Transverse colon (tissue), 4 donors: ENCODE measurements around the gene P2RX6. TPM values are rescaled to one million over a fixed set of nuclear protein-coding genes. Genes with fewer than 3 reads are reported as not detected.
"Not testable (repeated sequence)": the region's sequence is repeated elsewhere in the genome, so short reads cannot be mapped to it uniquely, and the experiment has no call there.

Experiments
- DNase-seq: peaks from one replicate; pipeline ENCODE4 v3.0.0-alpha.2; 2019
- H3K27ac ChIP-seq, 4 donors: fragments of 200-600 bp; sonication (generic); 2 replicates each; pipeline ENCODE4 v1.5.1; 2016 to 2018; ENCODE audit warnings: inconsistent platforms in 4 of 4
- H3K27me3 ChIP-seq: fragments of 200-600 bp; sonication (generic); 2 replicates; pipeline ENCODE4 v1.5.1; 2017; ENCODE audit warnings: inconsistent platforms
- H3K36me3 ChIP-seq, 4 donors: fragments of 200-600 bp; sonication (generic); 2 replicates each; pipeline ENCODE4 v1.5.1; 2017 to 2019; ENCODE audit warnings: inconsistent platforms in 4 of 4
- H3K4me1 ChIP-seq, 4 donors: fragments of 200-600 bp; sonication (generic); 2 replicates each; pipeline ENCODE4 v1.5.1; 2017 to 2020; ENCODE audit warnings: inconsistent platforms in 4 of 4
- H3K4me3 ChIP-seq, 4 donors: fragments of 200-600 bp; sonication (generic); 1 replicate in 1 of 4; 2 replicates in 3 of 4; pipeline versions ENCODE4 v1.5.1 to v1.6.1; 2017 to 2019; ENCODE audit warnings: inconsistent platforms in 4 of 4
- H3K9me3 ChIP-seq, 2 donors: fragments of 200-600 bp; sonication (generic); 2 replicates each; pipeline ENCODE4 v1.5.1; 2017 to 2019; ENCODE audit warnings: inconsistent platforms in 2 of 2
- EP300 ChIP-seq: sonication (generic); formaldehyde crosslinking; IDR thresholded peaks from one replicate; pipeline ENCODE4 v1.6.1; 2017; ENCODE audit warnings: antibody characterized with exemption, low read depth
- POLR2A ChIP-seq: fragments of 450-650 bp; IDR thresholded peaks from one replicate; pipeline ENCODE4 v1.6.1; 2016; ENCODE audit warnings: antibody characterized with exemption, mild to moderate bottlenecking, moderate library complexity
- POLR2AphosphoS5 ChIP-seq, 3 donors: sonication (generic); formaldehyde crosslinking; IDR thresholded peaks; one replicate each; pipeline ENCODE4 v1.6.1; 2016; ENCODE audit warnings: antibody characterized with exemption in 3 of 3
- WGBS, 2 donors: methylation state at CpG; one replicate each; pipeline ENCODE4 v1.1.5; 2018; ENCODE audit warnings: low coverage in 1 of 2; 5-methylcytosine and 5-hydroxymethylcytosine counted together
- in situ Hi-C, 4 donors: fragments of 200-750 bp; cut with MboI; loops; one replicate each; pipeline versions ENCODE4 v1.15.0 to v1.15.1; 2017; ENCODE audit warnings: low sequenced_read_pairs in 3 of 4, low pct_ligation_motif_present in 1 of 4, low pct_unique_long_range_greater_than_20kb in 1 of 4
- intact Hi-C: fragments of 100-400 bp; cut with DNase I; formaldehyde crosslinking; loops from one replicate; pipeline ENCODE4 v1.15.1; 2023; ENCODE audit warnings: low total_unique reads
- total RNA-seq, 4 donors: library from RNA; depleted of rRNA; stranded (reverse); fragments of >200 nt; gene quantifications; one replicate each; pipeline ENCODE4 v1.1.0, GENCODE V29; 2016
- TF ChIP-seq, protein P1 (sequence below), 5 experiments: fragments of 200-600 bp in 3 of 5; fragments of 450-650 bp in 2 of 5; sonication (generic) in 3 of 5; IDR thresholded peaks; 1 replicate in 2 of 5; 2 replicates in 3 of 5; pipeline ENCODE4 v1.5.1; 2016 to 2017; ENCODE audit warnings: antibody characterized with exemption in 5 of 5, inconsistent platforms in 3 of 5, mild to moderate bottlenecking in 2 of 5, moderate library complexity in 1 of 5

Gene P2RX6
- total RNA-seq, 4 donors from 2014 or later, result 0.40 to 1.7 (median 0.82) TPM; not detected in 1

DNA sequence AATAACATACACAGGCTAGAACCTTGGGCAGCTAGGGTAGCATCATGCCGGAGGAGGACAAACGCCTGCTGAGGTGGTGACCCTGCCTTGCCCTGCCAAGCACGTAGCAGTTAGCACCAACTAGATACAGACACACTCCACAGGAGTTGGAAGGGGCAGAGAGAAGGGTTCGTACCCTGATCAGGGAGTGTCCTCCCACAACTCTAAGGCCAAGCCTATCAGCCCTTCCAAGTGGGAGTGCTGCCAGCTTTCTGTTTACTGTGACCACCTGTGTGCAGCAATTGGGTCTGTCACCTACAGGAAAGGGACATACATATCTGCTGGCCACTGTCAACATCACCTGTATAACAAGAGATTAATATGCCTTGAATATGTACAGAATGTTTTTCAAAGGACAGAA is 11.2 kb upstream of the P2RX6 start:
- DNase-seq, result peak; percentile 37
- no peaks in the 10 kb centered on the region for H3K27me3 ChIP-seq
- no peak for TF ChIP-seq EP300
- H3K36me3 ChIP-seq, result peaks cover 0 to 8% (median 2%) of the 10 kb centered on the region in 4 donors
- intact Hi-C loops, result loop anchor here (5.0 kb wide), 1 partner anchor 281 kb away; no protein-coding TSS in a partner anchor
- peaks cover 23 to 36% (median 29%) of the 10 kb centered on the region in 4 donors for H3K4me1 ChIP-seq
- H3K4me3 ChIP-seq, result peak overlapping the region in 1 of 4 donors; percentile 89
- WGBS, 2 donors, result 59 to 69% methylated on average over 3 to 4 of the region's 4 CpGs
- peak overlapping the region; percentile 93 to 99 (median 99) for H3K27ac ChIP-seq
- H3K9me3 ChIP-seq, result no peaks in the 10 kb centered on the region
- in situ Hi-C loops, result no loop called here

DNA sequence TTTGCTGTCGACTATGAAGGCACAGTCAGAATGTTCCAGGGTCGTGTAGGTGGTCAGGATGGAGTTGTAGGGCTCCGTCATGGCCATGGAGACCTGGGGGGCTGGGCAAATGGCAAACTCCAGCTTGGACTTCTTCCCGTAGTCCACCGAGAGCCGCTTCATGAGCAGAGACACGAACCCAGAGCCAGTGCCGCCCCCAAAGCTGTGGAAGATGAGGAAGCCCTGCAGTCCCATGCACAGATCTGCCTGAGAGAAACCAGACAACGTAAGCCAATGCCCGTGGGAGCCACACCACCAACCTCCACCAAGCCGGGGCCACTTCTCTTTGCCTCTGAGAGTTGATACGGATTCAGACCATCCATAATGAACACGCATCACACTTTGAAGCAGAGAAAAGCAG is 5.8 kb upstream of the P2RX6 start:
- H3K4me3 ChIP-seq, intact Hi-C loops, in situ Hi-C loops, H3K36me3 ChIP-seq, H3K9me3 ChIP-seq, H3K27me3 ChIP-seq, H3K27ac ChIP-seq, H3K4me1 ChIP-seq, DNase-seq: not testable (repeated sequence)
- 88% methylated on average over 13 of the region's 13 CpGs; no CpG with 5 or more reads in 1 of the 2 donors for WGBS, 2 donors

DNA sequence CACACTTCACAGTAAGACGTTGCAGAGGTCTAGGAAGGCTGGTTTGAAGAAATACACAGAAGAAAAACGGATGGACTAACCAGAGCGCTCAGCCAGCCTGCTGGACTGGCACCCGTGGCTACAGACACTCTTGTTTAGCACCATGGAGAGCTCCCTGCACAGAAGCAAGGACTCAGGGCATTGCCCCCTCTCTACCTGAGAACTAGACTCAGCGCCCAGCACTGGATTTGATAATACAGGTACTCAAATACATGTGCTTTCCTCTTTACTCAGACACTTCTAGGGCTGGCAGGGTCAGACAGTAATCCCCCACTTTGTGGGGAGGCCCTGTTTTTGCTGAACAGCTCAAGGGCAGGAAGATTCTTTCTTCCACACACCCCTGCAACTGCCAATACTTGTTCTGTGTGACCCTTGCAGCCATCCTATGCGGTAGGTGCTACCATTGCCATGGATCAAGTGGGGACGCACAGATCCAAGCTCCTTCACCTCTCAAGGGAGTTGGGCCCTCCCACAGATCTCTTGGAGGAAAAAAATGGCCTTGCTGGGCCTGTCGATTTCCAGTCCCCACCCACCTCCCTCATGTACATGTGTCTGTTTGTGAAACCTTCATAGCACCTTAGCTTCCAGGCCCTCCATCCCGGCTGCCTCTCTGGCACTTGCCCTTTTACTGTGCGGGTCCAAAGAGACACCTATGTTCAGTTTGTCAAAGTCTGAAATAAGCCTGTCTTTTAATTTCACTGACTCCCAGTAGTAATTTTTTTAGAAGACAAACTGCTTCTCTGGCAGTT is 5.1 kb upstream of the P2RX6 start:
- Histone ChIP-seq H3K27me3 (no peaks in the 10 kb centered on the region), H3K4me3 (no peak overlapping the region), H3K36me3 (no peaks in the 10 kb centered on the region), H3K9me3 (no peaks in the 10 kb centered on the region), H3K4me1 (peaks cover 5 to 13% (median 12%) of the 10 kb centered on the region in 4 donors), H3K27ac (no peak overlapping the region)
- intact Hi-C loops, result no loop called here
- 59 to 67% methylated on average over 3 to 10 of the region's 10 CpGs for whole genome bisulfite sequencing, 2 donors
- TF ChIP-seq EP300, result no peak
- TF ChIP-seq, protein P1, sequence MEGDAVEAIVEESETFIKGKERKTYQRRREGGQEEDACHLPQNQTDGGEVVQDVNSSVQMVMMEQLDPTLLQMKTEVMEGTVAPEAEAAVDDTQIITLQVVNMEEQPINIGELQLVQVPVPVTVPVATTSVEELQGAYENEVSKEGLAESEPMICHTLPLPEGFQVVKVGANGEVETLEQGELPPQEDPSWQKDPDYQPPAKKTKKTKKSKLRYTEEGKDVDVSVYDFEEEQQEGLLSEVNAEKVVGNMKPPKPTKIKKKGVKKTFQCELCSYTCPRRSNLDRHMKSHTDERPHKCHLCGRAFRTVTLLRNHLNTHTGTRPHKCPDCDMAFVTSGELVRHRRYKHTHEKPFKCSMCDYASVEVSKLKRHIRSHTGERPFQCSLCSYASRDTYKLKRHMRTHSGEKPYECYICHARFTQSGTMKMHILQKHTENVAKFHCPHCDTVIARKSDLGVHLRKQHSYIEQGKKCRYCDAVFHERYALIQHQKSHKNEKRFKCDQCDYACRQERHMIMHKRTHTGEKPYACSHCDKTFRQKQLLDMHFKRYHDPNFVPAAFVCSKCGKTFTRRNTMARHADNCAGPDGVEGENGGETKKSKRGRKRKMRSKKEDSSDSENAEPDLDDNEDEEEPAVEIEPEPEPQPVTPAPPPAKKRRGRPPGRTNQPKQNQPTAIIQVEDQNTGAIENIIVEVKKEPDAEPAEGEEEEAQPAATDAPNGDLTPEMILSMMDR (IDR thresholded peaks at IDR 0.05), result no peak
- TF ChIP-seq POLR2AphosphoS5 (IDR thresholded peaks at IDR 0.05), result no peak
- TF ChIP-seq POLR2A, result no peak
- DNase-seq, result peak; percentile 35
- in situ Hi-C loops, result no loop called here

DNA sequence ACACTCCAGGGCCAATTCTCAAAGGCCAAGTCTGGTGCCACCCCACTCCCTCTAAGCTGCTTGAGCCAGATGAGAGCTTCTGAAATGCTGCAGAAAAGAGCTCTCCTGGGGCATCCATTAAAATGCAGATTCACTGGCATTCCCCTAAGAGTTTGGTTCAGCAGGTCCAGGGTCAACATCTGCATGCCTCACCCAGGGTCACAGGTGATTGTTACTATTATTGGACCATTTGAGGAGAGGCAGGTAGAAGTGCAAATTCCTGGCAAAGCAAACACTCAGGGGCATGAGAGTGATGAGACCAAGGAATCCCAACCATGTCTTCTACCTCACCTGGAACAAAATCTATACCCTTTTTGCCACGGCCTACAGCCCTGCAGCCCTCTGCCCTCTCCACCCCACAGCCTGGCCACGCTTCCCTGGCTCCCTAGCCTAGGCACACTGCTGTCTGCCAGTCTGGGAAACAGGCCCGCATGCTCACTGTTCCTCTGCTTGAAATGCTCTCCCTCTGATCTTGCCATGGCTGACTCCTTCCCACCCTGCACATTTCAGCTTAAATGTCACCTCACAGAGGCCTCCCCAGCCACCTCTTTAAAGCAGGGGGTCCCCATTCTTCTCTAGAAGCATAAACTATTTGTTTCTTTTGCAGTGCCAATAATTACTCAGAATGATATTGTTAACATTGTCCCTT is 4.4 kb upstream of the P2RX6 start:
- intact Hi-C loops (no loop called here), in situ Hi-C loops (no loop called here)
- no peak for DNase-seq
- Histone ChIP-seq H3K4me3 (no peak overlapping the region), H3K9me3 (no peaks in the 10 kb centered on the region), H3K4me1 (peaks cover 12 to 21% (median 19%) of the 10 kb centered on the region in 4 donors), H3K27ac (no peak overlapping the region), H3K27me3 (no peaks in the 10 kb centered on the region), H3K36me3 (no peaks in the 10 kb centered on the region)
- TF ChIP-seq EP300 (no peak), POLR2A (no peak), POLR2AphosphoS5 (IDR thresholded peaks at IDR 0.05) (no peak)
- TF ChIP-seq, protein P1 (IDR thresholded peaks at IDR 0.05), result no peak
- 88% methylated on average over 3 of the region's 3 CpGs; no CpG with 5 or more reads in 1 of the 2 donors for WGBS, 2 donors
